HG03095 (cell line): ENCODE results near the gene INTS2.
"Not testable (repeated sequence)": the region's sequence is repeated elsewhere in the genome, so short reads cannot be mapped to it uniquely, and the experiment has no call there.

ENCODE experiments used
- ATAC-seq: cut with Tn5 transposase; IDR thresholded peaks from one replicate; pipeline ENCODE4 v1.9.1; 2021; ENCODE audit warnings: moderate library complexity; ENCODE audit not compliant: unreplicated experiment

INTS2 gene

DNA sequence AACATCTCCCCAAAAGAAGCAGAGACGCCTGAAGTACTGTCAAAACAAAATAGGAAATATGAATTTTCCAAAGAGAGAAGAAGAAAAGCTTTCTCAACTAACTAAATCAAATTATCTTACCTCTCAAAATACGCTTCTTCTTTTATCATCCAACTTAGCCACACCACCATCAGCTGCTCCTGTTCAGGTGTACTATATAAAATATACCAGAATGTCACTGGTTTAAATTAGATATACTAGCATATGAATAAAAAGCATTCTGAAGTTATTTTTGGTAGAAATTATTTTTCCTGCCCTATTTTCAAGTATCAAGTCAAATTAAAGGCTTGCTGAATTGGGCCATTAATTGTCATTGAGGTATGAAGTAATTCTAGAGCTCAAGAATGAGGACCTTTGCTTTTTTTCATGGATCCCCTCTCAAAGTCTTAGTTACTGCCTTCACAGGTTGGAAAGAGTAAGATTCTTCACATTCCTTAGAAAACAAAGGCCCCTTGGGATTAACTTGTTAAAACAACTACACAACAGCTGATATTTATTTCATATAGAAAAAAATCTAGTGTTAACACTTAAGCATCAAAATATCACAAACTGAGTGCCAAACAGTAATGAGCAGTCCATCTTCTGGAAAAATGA is 30.1 kb downstream of the INTS2 start:
- no peak for ATAC-seq

DNA sequence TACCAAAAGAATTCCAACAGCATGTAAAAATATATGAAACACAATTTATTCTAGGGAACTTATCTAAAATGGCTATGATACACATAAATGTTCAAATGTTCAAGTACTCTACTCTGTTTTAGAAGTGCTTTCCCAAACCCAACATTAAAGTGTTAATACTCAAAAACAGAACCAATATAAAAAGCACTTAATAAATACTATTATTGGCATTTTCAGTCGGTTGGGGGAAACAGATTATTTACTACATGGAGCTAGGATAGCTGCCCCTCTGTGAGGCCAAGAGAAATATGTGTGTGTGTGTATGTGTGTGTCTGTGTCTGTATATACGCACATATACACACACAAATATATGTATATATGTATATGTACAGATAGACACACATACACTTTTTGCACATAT is 32.4 kb downstream of the INTS2 start:
- ATAC-seq: no peak

DNA sequence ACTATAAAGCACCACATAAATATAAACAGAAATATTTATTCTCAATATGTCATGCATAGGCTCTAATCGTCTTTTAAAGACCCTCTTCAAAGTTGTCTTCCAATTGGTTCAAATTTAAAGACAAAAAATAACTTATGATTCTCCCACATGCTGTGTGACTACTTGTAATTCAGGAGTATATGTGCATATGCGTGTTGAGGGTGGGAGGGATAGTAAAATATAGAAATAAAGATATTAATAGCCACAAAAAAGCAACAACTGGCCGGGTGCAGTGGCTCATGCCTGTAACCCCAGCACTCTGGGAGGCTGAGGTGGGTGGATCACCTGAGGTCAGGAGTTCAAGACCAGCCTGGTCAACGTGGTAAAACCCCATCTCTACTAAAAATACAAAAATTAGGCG is 33.5 kb downstream of the INTS2 start:
- not testable (repeated sequence) for ATAC-seq

DNA sequence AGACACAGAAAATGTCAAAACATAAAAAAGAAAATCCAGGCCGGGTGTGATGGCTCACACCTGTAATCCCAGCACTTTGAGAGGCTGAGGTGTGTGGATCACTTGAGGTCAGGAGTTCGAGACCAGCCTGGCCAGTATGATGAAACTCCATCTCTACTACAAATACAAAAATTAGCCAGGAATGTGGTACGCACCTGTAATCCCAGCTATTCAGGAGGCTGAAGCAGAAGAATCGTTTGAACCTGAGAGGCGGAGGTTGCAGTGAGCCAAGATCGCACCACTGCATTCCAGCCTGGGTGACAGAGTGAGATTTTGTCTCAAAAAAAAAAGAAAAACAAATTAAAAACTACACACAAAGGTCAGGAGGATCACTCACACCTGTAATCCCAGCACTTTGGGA is 40.0 kb downstream of the INTS2 start:
- ATAC-seq: not testable (repeated sequence)

DNA sequence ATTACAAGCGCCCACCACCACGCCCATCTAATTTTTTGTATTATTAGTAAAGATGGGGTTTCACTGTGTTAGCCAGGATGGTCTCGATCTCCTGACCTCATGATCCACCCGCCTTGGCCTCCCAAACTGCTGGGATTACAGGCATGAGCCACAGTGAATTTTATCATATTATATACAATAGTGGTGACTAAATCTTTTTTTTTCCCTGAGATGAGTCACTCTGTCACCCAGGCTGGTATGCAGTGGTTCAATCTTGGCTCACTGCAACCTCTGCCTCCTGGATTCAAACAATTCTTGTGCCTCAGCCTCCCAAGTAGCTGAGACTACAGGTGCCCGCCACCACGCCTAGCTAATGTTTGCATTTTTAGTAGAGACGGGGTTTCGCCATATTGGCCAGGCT is 41.9 kb downstream of the INTS2 start:
- not testable (repeated sequence) for ATAC-seq

DNA sequence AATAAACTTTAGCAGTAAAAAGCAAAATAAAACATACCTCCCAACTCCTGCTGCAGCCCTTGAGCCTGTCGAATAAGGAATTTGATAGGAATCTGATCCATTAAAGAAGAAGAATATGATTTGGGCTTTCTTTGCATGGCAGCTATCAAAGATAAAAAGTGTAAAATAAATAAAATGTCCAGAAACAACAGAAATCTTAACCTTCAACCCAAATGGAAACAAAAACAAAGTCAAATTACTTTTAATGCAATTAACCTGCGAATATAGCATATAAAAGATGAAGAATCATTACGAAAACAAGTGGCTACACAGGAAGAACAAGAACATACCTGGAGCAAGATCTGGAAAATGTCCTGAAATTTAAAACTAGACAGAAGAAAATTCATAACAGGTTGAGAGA is 42.9 kb downstream of the INTS2 start:
- ATAC-seq: no peak

DNA sequence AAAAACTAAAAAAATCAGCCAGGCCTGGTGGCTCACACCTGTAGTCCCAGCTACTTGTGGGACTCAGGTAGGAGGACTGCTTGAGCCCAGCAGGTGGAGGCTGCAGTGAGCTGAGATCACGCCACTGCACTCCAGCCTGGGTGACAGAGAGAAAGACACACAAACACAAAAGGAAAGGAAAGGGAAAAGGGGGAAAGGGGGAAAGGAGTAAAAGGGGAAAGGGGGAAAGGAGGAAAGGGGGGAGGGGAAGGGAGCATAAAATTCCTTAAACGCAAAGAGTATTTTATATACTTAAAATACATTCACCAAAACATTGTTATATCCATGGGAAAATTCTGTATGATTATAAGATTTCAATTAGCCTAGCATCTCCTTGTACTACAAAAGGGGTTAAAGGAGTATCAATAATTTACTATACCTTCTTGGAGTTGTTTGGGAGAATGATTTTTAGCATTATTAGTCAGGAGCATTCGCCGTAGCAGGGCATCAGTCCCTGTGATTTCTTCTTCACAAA is 47.1 kb downstream of the INTS2 start:
- ATAC-seq: no peak

DNA sequence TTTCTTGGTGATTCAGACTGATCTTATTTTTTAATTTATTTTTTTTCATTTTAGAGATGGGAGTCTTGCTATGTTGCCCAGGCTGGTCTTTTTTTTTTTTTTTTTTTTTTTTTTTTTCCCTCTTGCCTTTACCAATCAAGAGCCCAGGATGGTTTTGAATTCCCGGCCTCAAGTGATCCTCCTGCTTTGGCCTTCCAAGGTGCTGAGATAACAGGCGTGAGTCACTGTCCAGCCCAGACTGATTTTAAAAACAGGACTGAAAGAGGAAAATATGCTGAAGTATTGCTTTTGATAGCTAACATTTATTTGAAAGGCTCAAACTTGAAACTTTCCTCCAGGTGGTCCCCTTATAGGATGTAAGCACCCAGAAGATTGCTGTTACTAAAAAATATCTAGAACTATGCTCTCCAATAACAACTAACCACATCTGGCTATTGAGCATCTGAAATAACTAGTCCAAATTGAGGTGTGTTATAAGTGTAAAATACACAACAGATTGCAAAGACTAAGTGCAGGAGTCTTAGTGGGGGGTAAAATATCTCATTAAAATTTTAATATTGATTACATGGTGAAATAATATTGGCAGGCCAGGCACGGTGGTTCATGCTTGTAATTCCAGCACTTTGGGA is 48.7 kb downstream of the INTS2 start:
- no peak for ATAC-seq

DNA sequence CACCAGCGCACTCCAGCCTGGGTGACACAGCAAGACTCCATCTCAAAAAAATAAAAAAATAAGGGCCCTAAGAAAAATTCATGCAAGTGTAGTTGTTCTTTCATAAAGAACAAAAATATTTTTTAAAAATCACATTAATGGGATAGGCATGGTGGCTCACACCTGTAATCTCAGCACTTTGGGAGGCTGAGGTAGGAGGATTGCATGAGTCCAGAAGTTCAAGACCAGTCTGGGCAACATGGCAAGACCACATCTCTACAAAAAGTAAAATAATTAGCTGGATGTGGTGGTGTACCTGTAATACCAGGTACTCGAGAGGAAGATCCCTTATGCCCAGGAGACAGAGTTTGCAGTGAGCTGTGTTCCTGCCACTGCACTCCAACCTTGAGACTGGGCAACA is 49.3 kb downstream of the INTS2 start:
- no peak for ATAC-seq

DNA sequence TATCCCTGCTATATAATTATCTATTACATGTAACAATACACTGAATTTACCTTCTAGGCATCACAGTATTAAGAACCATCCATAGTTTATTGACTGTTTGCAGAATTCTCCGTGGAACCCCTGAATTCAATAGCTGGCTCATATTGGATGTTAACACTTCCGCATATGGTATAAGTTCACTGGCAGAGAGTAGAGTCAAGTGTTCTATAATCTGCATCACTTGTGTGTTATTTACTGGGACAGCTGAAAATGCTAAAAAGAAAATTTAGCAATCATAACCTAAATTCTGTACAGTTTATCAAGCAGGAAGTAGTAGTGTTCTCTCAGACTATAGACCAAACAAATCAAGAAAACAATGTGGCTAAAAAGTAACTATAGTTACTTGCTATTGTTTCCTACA is 49.9 kb downstream of the INTS2 start:
- ATAC-seq: no peak

DNA sequence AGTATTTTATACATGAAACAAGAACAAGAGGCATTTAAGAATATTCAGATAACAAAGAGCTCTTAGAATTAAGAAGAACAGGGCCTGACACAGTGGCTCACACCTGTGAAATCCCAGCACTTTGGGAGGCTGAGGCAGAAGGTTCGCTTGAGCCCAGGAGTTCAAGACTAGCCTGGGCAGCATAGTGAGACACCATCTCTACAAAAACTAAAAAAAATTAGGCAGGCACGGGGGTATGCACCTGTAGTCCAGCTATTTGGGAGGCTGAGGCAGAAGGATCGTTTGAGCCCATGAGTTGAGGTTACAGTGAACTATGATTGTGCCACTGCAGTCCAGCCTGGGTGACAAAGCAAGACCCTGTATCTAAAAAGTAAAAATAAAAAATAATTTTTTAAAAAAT is 52.0 kb downstream of the INTS2 start:
- no peak for ATAC-seq

DNA sequence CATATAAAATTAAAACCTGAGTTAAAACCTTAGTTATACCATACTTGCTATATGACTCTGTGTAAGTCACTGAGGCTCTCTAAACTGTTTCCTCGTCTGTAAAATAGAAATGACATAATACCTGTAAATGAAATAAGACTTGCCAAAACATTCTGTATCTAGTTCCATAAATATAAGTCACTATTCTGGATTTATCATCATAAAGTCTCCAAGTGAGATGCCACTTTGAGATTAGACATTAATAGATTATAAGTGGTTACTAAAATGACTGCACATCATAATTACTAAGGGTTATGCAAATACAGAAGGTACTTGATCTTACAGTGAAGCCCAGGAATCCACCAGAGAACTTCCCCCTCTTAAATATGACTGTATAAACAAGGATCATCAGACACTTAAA is 52.5 kb downstream of the INTS2 start:
- no peak for ATAC-seq

DNA sequence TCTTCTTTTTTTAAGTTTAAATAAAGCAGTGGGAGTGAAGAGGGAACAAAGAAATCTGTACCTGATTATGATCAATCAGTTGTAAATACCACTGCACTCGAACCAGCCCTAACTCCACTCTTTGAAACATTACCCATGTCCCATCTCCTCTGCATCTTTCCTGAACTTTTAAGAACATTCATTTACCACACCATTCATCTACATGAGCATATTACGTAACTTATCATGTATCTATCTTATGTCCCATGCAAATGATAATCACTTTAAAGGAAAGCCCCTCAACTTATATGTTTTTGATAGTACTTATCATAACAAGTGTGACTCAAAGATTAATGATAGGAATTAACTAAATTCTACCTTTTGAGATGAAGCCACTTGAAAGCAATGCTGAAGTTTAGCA is 53.7 kb downstream of the INTS2 start:
- ATAC-seq: no peak

DNA sequence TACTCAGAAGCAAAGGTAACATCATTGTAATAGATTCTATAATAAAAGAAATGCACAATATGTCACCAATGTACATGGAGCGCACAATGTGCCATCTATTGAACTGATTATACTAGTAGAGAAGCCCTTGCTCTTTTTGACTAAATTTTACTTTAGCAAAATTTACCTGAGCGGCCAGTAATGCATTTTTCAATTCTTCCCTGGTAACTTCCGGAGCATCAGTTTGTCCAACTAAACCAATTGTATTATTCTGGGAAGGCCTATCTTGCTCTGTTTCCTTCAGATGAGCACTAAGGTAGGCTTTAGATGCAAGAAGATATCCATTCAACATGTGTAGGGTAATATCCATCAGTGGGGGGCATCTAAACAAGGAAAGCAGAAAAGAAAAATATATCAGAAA is 55.7 kb downstream of the INTS2 start:
- ATAC-seq: no peak

DNA sequence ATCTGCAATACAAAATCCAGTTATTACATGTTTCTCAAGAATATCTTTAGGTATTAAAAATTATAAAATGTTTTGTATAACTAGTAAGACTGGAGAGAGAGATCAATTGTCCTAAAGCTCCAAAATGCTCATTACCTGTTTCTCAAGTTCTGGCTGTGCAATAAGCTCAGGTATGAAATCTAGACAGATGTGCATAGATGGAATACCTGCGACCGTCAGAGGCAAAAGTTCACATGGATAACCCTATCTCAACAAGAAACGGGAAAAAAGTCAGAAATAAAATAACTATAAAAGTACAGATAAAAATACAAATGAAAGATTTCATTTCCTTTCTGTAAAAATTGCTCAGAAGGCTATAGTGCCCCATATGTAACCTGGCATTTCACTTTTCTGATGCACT is 58.6 kb downstream of the INTS2 start:
- no peak for ATAC-seq

DNA sequence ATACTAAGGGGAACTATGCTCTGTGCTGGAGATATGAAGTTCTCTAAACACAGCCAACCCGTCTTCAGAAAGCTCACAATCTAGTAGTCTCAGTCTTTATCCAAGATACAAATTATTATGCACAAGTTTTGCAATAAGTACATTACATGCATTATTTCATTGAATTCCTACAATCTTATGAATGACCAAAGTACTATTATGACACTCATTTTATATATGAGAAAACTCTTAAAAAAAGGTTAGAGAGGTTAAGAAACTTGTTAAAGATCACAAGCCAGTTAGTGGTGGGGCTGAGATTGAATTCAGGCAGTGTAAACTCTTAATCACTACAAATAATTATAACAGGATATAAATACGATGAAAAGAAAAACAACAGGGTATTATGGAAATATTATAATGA is 59.7 kb downstream of the INTS2 start:
- ATAC-seq: no peak

DNA sequence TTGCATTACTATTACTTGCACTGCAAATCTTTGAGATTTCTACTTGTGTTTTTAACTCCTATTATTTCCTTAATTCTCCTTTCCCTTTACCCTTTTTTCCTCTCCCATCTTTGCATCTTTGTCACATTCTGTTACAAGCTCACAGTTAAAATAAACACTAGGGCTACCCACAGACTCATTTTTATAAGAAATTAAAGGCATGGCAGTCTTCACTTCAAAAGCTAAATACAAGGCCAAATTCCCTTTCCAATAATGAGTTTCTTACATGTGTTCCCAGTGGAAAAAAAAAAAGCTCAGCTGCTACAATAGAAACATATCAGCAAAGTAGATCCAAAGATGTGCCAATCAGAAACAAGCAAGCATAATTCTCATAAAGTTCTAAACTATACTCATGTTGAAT is 60.7 kb downstream of the INTS2 start:
- ATAC-seq: no peak

DNA sequence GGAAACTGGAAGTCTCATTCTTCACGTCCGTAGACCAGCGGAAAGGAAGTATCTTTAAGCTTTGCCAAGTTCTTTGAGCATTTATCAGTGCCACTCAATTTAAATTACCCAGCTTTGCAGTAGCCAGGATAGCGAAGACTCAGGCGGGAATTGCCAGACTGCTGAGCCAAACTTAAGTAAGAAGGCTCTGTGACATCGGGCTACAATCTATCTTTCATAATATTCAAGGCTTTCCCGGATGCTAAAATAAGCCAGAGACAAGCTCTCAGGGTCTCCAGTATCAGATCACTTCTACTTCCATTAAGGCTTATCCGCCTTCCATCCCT is 64.0 kb downstream of the INTS2 start:
- ATAC-seq: no peak

DNA sequence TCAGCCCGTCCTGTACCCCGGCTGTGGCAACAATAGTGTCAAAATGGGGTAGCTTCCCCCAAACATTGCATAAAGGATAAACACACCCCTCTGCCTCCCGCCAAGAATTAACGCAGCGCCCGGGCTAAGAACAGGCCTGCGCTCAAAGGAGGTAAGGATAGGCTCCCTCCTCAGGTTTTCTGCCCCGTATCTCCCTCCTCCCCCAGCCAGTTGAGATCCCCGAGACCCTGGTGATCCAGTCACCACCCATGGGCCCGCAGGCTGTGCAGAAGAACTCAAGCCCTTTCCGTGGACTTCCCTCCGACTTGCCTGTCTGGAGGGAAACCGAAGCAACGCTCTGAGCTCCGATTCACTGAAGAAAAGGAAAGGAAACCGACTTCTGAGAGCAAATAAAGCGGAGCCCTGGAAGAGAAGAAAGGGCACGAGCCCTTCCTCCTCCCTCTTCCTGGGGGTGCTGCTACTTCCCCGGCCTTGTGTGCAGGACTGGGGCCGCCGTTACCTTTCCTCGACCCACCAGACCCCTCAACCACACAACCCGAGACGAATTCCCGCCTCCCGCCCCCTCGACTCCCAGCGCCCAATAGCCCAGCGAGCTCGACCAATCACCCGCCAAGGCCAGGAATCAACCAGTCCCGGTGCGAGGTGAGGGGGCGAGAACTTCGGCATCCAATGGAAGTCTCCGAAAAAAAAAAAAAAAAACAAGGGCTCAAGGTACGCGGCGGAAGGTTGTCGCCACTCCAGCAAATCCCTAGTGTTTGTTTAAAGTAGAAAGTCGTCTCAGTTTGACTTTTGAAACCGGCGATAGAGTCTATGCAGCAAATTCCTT is 64.6 kb downstream of the INTS2 start, which contains the start of gene BRIP1:
BRIP1 (minus strand) TSS at position 554 of the 826 bp plus-strand sequence. CDS start 1,989 bp downstream, outside the sequence.
- peak; percentile 80 for ATAC-seq

DNA sequence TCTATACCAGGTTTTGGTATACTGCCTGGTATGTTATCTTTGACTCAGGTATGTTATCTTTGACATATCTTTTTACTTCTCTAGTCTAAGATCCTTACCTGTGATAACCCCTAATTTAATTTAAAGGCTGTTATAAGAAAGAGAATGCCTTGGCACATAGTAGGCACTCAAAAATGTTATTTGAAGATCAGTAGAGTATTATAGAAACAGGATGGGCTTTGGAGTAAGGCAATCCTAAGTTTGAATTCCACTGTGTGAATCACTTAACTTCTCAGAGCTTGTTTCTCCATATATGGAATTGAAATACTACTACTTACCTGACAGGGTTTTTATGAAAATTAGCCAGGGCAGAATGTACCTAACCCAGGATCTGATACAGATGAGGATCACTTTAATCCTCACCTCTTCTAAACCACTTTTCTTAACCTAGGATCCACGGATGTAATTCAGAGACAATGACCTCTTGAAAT is 65.6 kb downstream of the INTS2 start:
- no peak for ATAC-seq

DNA sequence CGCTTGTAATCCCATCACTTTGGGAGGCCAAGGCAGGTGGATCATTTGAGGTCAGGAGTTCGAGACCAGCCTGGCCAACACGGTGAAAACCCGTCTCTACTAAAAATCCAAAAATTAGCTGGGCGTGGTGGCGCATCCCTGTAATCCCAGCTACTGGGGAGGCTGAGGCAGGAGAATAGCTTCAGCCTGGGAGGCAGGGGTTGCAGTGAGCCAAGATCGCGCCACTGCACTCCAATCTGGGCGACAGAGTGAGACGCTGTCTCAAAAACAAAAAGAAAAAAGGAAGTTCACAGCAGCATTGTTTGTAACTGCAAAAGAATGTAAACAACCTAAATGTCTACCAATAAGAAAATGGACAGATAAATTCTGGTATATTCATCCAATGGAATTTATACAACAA is 67.4 kb downstream of the INTS2 start:
- not testable (repeated sequence) for ATAC-seq

DNA sequence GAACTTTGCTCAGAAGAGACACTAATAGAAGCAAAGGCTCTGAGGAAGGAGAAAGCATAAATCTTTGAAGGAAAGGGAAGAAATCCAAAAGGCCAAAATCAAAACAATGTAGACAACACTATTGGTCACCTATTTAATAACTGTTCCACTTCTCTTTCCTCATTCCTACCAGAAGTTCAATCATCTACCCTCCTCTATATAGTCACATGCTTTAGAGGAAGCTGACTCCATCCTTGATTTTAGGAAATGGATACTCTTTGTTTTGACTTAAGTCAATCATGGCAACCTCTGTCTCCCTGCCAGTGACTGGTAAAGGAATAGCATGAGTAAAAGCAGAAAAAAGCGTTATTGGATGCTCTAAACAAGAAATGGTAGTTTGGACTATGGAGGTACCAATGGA is 71.7 kb downstream of the INTS2 start:
- no peak for ATAC-seq
